GM21576 (cell line): ENCODE measurements around the gene CERKL.

Source experiments
- ATAC-seq: cut with Tn5 transposase; IDR thresholded peaks from one replicate; pipeline ENCODE4 v1.9.1; 2021; ENCODE audit warnings: mild to moderate bottlenecking, moderate library complexity; ENCODE audit not compliant: unreplicated experiment

Gene CERKL

DNA sequence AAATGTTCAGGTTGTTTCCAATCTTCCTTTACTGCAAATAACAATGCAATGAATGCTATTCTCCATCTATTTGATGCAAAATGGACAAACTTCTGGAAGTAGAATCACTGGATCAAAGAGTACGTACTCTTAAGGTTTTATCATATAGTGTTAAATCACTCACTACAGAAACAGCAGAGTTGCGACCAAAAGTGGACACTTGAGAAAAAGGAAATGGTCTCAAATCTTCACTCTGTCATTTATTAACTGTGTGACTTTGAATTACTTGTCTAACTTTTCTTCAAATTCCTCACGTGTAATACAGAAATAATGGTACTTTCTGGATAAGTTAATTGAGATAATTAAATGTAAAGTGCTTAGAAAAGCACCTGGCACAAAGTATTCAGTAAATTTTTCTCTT, 78.1 kb downstream of the CERKL start:
- ATAC-seq = no peak

DNA sequence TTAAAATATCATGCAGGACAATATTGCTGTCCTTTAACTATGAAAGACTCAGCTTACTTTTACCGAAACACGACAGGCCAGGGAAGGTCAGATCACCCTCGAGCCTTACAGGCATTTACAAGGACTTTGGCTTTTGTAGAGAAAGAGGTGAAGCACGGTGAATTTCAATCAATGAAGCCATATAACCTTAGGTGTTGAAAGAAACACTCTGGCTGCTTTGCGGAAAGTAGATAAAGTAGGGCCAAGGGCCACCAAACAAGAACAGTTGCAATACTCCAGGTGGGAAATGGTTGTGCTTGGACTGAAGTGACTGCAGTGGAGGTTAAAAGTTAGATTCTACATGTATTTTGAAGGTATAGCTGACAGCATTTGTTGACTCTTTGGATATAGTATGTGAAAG, 80.5 kb downstream of the CERKL start:
- ATAC-seq = no peak

DNA sequence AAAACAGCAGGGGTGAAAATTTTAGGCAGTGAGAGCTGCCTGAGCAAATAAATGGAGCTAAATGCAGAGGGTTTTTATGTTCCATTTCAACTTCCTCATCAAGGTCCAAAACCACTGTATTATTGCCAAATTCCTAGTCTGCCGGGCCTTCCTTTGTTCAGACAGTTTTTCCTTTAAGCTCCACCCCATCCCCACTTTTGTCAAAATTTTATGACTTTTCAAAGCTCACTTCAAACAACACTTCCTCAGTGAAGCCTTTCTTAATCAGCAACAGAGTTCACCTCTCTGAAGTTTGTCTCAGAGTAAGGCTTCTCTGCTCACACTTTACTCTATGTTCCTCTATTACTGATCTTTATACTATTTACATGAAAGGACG, 81.3 kb downstream of the CERKL start:
- ATAC-seq = no peak

DNA sequence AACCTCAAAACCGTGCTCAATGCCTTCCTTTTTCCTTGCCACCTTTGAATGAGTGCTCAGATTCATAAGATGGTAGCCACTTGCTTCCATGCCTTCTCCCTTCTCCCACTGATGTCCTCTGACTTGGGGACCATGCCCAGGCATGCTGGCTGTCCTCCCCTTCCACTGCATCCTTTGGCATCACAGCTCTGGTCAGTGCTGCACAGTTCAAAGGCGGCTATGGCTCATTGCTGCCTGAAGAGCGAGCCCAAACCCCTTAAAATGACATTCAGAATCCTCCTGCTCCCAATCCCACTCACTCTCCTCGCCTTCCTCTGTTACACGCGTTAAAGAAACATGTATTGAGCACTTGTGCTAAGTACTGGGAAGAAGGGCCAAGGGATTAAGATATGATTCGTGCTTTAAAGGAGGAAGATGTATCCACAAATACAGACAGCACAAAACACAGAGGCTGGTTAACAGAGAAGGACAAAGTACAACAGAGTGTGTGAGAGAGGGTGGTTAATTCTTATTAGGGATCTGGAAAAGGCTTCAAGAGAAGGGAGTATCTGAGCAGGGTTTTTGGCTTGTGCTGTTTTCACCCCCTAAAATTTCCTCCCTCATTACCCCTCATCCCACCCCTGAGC, 81.8 kb downstream of the CERKL start:
- no peak for ATAC-seq

DNA sequence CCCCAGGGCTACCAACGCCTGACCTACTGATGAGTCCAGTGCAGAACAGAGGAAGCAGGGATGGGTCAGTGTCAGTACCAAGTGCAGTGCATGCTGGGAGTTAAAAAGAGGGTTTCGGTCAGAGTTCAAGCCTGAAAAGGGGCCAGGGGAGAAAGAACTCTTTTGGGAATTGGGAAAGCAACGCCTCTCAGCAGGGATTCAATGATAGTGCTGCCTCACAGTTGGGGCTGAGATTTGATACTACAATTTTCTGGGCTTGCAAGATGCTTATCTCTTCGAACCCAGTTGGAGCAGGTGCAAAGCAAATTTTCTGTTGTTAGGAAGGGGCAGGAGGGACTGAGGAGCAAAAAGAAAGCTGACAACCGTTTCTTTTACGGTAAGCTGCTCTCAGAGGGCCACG, 82.6 kb downstream of the CERKL start:
- ATAC-seq = no peak

DNA sequence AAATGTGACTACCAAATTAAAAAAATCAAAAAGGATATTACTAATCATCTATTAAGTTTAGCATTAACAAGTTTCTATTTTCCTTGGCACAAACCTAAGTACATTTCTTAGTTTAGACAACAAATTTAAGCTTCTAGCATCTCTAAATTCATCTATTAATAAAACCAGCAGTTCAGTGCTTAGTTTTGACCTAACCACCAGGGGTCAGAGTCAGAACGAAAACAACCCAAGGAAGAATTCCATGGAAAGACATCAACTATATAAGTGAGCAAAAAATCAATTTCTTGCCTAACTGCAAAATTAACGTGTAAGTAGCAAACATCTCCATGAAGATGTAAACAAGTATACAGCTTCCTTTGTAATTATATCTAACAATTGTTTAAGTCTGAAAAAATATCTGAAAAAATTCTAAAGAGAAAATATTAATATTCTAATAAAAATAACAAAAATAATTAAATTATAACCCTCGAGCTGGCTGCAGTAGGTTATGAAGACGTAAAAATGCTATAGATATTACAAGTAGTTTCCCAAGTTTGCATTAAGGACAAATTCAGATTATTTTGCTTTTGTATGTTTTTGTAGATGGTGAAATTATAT, 83.7 kb downstream of the CERKL start:
- no peak for ATAC-seq

DNA sequence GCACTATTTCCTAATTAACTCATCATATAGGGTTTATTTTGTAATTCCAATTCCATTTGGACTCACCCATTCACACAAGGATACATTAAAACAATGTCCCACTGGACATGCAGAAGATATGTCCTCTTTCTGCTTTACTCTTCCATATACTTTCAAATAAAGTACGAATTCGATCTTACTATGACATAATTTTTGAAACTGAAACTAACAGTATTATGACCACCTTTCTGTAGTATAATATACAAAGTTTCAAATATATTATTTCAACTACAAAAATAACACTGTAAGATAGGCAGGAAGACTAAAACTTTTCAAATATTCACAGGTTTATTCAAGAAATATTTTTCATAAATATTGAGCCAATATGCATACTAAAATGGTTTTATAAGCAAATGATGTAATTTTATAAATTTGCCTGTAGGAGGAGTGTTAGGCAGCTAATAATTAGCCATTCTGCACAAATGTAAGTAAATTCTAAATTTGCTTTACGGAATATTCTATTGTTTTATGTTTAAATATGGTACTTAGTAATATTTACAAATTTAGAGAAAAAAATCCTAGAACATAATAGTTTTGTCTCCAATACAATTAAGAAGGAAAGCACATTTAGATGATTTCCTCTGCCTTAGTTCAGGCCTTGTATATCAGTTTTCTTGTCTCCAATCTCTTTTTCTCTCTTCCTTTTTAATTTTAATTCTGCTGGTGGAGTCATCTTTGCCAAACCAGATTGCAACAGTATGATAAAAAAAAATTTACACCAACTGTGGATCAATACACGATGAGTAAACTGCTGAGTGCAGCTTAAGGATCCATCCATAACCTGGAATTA, 85.9 kb downstream of the CERKL start:
- ATAC-seq = no peak

DNA sequence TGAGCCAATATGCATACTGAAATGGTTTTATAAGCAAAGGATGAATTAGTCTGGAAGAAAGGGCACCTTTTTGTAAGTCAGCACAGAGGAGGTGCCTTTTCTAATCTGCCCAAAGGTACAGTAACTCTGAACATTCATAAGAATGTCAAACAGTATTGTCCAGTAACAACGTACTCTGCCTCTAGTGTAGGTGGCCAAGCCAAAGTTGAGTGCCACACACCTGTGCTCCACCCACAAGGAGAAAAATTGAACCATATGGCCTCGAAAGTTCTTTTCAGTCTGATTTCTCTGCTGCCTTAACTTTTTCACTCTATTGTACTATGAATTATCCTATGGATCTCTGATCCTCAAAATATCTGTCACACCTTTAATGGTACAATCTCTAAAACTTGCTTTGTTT, 86.8 kb downstream of the CERKL start:
- no peak for ATAC-seq

DNA sequence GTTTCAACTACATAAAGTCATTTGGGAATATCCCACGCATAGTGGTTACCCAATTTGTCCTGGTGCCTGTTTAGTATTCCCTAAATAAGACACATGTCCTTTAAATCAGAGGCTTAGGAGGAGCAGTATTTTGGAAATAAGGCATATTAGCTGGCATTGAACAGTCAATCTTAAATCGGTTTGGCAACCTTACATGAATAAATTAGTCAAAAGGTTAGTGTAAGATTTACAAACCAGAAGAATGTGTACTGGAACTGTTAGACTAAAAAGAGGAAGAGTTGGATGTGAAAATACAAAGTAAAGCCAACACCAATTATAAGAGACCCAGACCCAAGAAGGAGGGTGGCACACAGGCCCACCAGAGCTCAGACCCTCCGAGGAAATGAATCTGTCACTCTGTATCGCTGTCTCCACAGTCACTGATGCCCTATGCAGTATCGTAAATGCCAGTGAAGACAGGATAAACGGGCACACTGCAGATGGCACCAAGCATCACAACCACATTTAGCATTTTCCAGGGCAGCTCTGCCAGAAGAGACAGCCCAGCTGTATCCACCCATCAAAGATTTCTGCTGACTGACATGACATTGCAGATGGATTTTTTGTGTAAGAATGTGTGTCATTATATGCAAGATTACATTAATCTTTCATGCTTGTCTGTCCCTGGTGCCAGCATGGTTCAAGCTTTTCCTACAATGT, 90.4 kb downstream of the CERKL start:
- ATAC-seq = no peak

DNA sequence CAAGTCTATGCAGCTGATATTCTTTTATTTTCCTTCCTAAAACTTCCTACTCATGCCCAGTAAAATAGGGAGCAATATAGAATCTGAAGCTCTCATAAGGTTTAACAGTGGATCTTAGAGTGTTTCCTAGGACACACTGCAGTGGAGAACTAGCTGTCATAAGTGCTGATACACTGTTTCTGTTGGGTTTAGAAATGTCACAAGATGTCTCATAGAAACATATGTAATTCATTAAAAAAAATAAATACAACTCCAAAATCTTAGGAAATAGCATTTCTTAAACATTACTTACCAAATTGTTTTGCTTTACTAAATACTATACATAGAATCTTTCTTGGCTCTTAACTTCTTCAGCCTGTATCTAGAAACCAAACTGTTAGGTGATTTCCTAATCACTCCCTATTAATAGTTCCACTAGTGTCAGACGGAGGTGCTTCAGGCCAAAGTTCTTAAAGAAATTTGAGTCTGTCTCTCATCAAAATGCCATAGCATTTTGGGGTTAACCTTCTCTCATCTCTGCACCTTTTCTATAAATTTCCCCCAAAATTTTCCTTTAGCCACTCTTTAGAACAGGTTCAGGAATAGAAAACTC, 93.7 kb downstream of the CERKL start:
- ATAC-seq = no peak

DNA sequence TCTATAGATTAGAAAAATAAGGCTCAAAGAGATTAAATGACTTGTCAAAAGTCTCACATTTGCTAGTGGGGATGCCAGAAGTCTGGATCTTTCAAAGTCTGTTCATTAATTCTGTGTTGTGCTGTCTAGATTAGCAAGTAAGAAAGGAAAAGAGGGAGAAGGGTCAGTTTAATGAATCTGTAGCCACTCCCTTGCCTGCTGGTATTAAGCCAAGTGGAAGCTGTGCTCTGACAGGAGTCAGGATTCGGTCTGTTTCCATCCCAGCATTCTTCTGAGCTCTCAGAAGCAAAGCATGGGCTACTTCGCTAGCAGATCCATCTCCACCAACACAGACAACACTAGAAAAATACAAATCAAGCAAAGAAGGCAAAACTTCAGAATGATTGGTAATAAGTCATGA, 98.5 kb downstream of the CERKL start:
- no peak for ATAC-seq

DNA sequence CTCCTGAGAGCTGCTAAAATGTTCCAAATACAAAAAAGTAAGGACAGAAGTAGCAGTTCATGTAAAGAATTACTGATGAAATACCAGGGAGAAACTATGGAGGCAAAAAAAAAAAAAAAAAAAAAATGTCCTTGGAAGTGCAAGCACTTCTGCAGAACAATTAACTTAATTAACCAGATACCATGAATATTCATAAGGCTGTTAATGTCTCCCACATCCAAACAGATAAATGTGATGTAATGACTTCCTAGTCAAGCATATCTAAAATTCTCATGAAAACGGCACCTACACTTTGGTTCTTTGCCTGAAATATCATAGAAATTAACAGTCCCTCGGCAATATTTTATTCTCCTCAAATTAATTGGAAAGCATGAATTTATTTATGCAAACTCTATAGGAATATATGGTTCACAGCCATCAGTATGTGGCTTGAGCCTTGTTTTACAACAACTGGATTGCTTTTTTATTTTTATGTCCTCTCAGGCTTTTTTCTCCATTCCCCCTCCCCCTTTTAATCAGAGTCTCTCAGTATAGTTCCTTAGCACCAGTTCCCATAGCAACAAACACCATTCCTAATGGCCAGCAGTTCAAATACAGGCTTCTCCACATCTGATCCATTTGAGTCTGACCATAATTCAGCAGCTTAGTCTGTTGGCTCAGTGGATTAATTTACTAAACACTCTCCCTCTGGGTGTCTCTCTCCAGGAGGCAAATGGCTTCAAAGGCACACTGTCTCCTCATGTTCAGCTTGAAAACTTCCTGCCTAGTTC, 102.7 kb downstream of the CERKL start:
- no peak for ATAC-seq

DNA sequence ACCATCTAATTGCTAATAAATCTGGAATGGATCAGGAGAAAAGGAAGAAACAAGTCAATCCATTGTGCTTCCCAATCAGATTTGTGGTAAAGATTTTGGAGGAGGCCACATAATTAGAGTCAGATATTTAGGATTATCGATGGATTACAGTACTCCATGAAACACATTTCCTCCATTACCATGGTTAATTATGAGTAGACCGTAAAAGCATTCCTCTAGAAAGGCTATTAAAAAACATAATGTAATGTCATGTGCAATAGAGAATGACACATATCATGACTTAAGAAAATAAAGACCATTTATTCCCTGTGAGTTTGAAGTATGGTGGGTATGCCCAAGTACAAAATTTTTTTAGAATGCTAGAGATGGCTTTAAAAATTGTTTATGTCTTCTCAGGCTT, 103.7 kb downstream of the CERKL start:
- no peak for ATAC-seq

DNA sequence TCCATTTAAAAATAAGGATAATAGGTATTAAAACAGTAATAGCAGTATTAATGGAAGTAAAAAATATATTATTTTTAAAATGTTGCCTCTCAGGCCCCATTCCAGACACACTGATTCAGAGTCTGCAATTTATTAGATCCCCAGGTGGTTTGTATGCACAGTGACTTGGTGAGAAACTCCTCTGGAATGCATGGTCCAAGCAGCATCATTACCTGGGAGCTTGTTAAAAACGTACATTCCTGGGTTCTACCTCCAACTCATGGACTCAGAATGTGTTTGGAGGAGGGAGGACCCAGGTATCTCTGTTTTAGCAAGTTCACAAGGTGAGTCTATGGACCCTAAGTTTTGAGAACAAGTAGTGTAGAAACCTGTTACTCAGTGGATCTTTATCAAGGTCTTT, 104.1 kb downstream of the CERKL start:
- ATAC-seq = no peak

DNA sequence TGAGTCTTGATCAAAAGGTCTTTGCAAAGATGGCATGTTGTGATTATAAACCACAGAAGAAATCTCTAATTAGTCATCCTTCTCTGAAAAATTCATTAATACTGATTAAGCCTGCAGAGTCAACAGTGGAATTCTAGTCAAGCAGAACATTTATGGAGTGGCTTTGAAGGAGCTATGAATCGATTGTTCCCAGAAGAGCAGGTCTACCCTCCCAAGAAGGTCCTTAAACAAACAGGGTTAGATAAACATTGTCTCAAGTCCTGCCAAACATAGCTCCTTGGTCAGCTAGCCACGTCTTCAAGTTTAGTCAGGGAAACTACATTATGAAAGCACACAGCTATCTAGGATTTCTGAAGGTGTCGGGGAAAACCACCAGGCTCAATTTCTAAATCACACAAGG, 110.8 kb downstream of the CERKL start:
- ATAC-seq = no peak

DNA sequence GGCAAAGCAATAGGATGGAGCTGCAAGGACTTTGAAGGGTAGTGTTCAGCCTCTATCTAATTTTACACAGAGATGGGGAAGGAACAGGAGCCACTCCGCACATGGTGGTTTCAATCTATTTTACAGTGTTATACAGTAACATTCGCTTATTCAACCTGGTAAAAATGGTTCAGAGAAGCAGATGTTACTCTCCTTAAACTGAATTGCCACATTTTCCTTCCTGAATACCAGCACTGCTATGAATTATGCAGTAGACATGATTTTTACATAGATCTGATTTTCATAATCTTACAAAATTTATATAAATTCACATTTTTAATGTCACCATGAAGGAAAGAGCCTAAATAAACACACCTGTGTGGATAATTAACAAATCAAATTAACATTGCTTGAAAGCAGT, 114.7 kb downstream of the CERKL start:
- ATAC-seq = no peak

DNA sequence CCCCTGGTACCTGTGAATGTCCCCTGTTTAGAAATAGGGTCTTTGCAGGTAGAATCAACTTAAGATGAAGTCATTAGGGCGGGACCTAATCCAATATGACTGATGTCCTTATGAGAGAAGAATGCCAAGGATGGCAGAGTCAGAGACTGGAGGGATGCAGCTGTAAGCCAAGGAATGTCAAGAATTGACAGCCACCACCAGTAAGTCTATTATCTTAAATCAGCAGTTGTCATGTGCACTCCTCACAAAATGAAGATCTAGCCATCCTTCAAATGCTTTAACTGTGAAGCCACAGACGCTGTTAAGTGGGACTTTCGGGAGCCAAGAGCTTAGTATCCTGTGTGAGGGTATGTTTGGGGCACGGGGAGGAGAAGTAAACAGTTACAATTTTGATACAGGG, 116.5 kb downstream of the CERKL start:
- ATAC-seq = no peak

DNA sequence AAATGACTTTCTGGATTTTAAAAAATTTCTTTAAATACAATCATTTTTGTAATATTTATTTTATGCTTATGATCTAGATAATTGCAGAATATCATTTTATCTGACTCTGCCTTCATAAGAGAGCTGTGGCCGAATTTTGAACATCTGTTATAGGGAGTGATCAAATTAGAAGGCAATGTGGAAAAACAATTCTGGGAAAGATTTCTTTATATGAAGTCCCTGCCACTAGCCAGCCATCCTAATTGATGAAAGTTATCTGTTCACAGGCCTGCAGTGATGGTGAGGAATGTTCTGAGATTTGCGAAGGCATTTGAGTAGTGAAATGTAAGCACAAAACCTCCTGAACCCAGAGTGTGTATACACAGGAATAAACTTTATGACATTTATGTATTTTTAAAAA, 120.2 kb downstream of the CERKL start:
- no peak for ATAC-seq

DNA sequence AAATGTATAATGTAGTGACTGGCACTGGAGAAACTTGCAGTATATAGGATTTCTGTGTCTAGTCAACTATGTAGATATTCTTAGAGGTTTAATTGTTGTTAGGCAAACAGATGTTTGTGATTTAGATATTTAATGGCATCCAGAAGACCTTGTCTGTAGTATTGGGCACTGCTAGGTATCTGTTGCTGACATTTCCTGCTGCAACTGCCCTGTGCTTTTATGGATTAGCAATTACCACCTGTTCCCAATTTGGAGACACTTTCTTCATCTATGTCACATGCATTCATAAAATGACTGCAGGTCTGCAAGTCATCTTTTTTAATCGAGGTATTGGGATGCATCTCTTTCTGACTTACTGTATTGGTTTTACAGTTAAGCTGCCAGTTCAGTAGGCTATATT, 128.5 kb downstream of the CERKL start:
- no peak for ATAC-seq

DNA sequence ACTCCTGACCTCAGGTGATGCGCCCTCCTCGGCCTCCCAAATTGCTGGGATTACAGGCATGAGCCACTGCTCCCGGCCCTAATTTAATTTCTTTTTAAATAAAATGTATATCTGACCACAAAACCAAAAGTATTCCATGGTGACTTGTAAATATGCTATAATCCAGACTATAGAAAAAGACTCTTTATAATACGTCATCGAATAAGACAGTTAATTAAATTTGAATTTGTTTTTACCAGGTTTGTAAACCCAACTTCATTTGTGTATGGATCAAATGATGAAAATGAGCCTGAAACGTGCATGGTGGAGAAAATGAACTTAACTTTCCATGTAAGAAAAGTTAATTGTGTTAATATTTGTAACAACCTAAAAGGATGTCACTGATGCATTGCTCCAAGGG, 129.8 kb downstream of the CERKL start:
- no peak for ATAC-seq

DNA sequence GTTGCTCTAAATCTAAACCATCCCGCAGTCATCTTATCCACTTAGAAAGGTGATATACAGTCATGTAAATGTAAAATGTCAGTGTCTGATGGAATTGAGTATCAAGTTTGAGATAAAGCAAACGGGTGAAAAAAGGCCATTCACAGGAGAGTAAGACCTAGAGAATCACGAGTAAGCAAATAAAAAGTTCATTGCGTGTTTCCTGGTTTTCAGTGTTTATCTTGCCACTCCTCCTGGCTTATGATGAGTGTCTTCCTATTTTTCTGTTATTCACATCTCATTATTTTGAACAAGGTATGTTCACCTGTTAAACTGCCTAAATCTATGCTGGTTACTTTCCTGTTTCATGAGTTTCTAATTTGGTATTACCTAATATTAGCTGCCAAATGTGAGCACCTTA, 130.9 kb downstream of the CERKL start:
- no peak for ATAC-seq
